K562 (cell line): Measurements from ENCODE around the gene ITPR2. TPM values are rescaled to one million over a fixed set of nuclear protein-coding genes. Genes with fewer than 3 reads are reported as not detected.

Source experiments
- ATAC-seq: fragments of 200-7000 bp; cut with Tn5 transposase; 3 replicates; pipeline ENCODE4 v1.9.1; 2020; ENCODE audit warnings: moderate library complexity
- BruUV-seq: library from RNA; stranded (reverse); fragments of 400-500 nt; replicated peaks from 2 replicates; lab custom pipeline; 2021; lab: Mats Ljungman, UMichigan
- CTCF ChIA-PET: fragments of 300-600 bp; formaldehyde crosslinking; extraction: SDS; loops from one replicate; lab custom pipeline; 2021; ENCODE audit warnings: low intra/inter-chr PET ratio; lab: Yijun Ruan, JAX
- POLR2A ChIA-PET: fragments of 300-600, 350-650 bp; sonication (Branson Sonifier 250); formaldehyde crosslinking; extraction: SDS; loops from one replicate; lab custom pipeline; 2021; ENCODE audit warnings: antibody characterized with exemption, inconsistent platforms; lab: Yijun Ruan, JAX
- DNase-seq, 4 experiments: peaks; one replicate each; pipeline versions ENCODE4 v3.0.0 to v3.0.0-alpha.2; 2011 to 2018; ENCODE audit warnings: low spot score in 3 of 4, mixed read lengths in 3 of 4; ENCODE audit errors: extremely low read depth in 1 of 4
- FAIRE-seq: peaks from 2 replicates; lab custom pipeline; 2011; peaks lifted over from hg19 to GRCh38; lab: Jason Lieb, UNC
- H2AFZ ChIP-seq: 2 replicates; pipeline ENCODE4 v1.6.0; 2011; ENCODE audit warnings: low read depth, low read length, control low read depth, inconsistent platforms
- H3K27ac ChIP-seq: fragments of 200-600 bp; 3 replicates; pipeline ENCODE4 v1.8.0; 2011; ENCODE audit warnings: low read depth, mild to moderate bottlenecking, control low read depth, inconsistent platforms, low read length, moderate library complexity, mixed read lengths; ENCODE audit errors: extremely low read depth
- H3K27me3 ChIP-seq, 2 experiments: fragments of 300-600 bp in 1 of 2; 2 replicates in 1 of 2; 3 replicates in 1 of 2; pipeline versions ENCODE4 v1.6.0 to v1.8.0; 2011; ENCODE audit warnings: inconsistent platforms in 2 of 2, low read length in 2 of 2, mild to moderate bottlenecking in 1 of 2, mixed read lengths in 1 of 2, moderate library complexity in 1 of 2; ENCODE audit not compliant: control insufficient read depth in 2 of 2, insufficient read depth in 2 of 2
- H3K36me3 ChIP-seq: fragments of 300-600 bp; 3 replicates; pipeline ENCODE4 v1.8.0; 2011; ENCODE audit warnings: mild to moderate bottlenecking, low read length, inconsistent platforms; ENCODE audit not compliant: control insufficient read depth, insufficient read depth
- H3K4me1 ChIP-seq, 2 experiments: fragments of 200-600 bp in 1 of 2; replicated peaks in 1 of 2; 2 replicates in 1 of 2; 3 replicates in 1 of 2; pipeline versions ENCODE4 v1.5.1 to v1.8.0; 2011; ENCODE audit warnings: inconsistent platforms in 2 of 2, low read length in 2 of 2, mild to moderate bottlenecking in 1 of 2, mixed read lengths in 1 of 2, moderate library complexity in 1 of 2; ENCODE audit not compliant: control insufficient read depth in 2 of 2, insufficient read depth in 2 of 2
- H3K4me2 ChIP-seq: 2 replicates; pipeline ENCODE4 v1.6.1; 2011; ENCODE audit warnings: low read length, control low read depth, inconsistent platforms, mixed read lengths; ENCODE audit not compliant: insufficient read depth
- H3K4me3 ChIP-seq: fragments of 200-600 bp; sonication (generic), shearing (Covaris generic); 2 replicates; pipeline ENCODE4 v1.5.1; 2016; ENCODE audit warnings: control low read depth, inconsistent platforms
- H3K79me2 ChIP-seq: fragments of 200-600 bp; 3 replicates; pipeline ENCODE4 v1.8.0; 2011; ENCODE audit warnings: low read length, inconsistent platforms; ENCODE audit not compliant: control insufficient read depth, insufficient read depth
- H3K9ac ChIP-seq, 2 experiments: 2 replicates each; pipeline versions ENCODE4 v1.6.0 to v1.6.1; 2011; ENCODE audit warnings: low read depth in 2 of 2, low read length in 2 of 2, control low read depth in 1 of 2, inconsistent platforms in 1 of 2, mild to moderate bottlenecking in 1 of 2, mixed read lengths in 1 of 2; ENCODE audit not compliant: insufficient read depth in 1 of 2
- H3K9me1 ChIP-seq: one replicate; pipeline ENCODE4 v1.6.0; 2011; ENCODE audit warnings: inconsistent platforms, mild to moderate bottlenecking, low read length, moderate library complexity; ENCODE audit not compliant: control insufficient read depth, insufficient read depth
- H3K9me3 ChIP-seq: replicated peaks from 2 replicates; pipeline ENCODE4 v1.5.1; 2011; ENCODE audit warnings: low read depth, low read length, inconsistent platforms; ENCODE audit not compliant: control insufficient read depth, insufficient read depth
- H4K20me1 ChIP-seq: replicated peaks from 2 replicates; pipeline ENCODE4 v1.6.1; 2011; ENCODE audit warnings: low read length, inconsistent platforms, mixed read lengths; ENCODE audit not compliant: control insufficient read depth, insufficient read depth
- ATF3 ChIP-seq, 2 experiments: fragments of 450-650 bp in 1 of 2; sonication (generic) in 1 of 2; formaldehyde crosslinking in 1 of 2; IDR thresholded peaks in 1 of 2; conservative IDR thresholded peaks in 1 of 2; 2 replicates each; pipeline versions ENCODE4 v1.6.1 to v1.8.1; 2016 to 2023; ENCODE audit warnings: mild to moderate bottlenecking in 2 of 2, moderate library complexity in 2 of 2, inconsistent platforms in 1 of 2, missing genetic modification reagents in 1 of 2
- ATF4 ChIP-seq: fragments of 450-650 bp; formaldehyde crosslinking; IDR thresholded peaks from 2 replicates; pipeline ENCODE4 v1.4.0; 2022; ENCODE audit warnings: mild to moderate bottlenecking, moderate library complexity
- CBFB ChIP-seq: sonication (generic); formaldehyde crosslinking; IDR thresholded peaks from 2 replicates; pipeline ENCODE4 v1.4.0; 2020; ENCODE audit warnings: mild to moderate bottlenecking, missing genetic modification reagents
- CEBPG ChIP-seq, 3 experiments: fragments of 200-800 bp in 1 of 3; sonication (Bioruptor generic) in 1 of 3; sonication (generic) in 1 of 3; formaldehyde crosslinking in 1 of 3; IDR thresholded peaks in 2 of 3; conservative IDR thresholded peaks in 1 of 3; 2 replicates each; pipeline versions ENCODE4 v1.6.1 to v1.8.0; 2016 to 2022; ENCODE audit warnings: missing compliant biosample characterization in 2 of 3, missing genetic modification characterization in 2 of 3, mild to moderate bottlenecking in 1 of 3, missing genetic modification reagents in 1 of 3
- CREBBP ChIP-seq: IDR thresholded peaks from one replicate; pipeline ENCODE4 v1.6.1; 2012; ENCODE audit warnings: low read depth, mild to moderate bottlenecking, control low read depth, inconsistent platforms, low read length
- KDM1A ChIP-seq, 2 experiments: fragments of 450-650 bp; IDR thresholded peaks; 2 replicates each; pipeline ENCODE4 v1.6.1; 2016; ENCODE audit warnings: mild to moderate bottlenecking in 2 of 2
- PHF8 ChIP-seq: fragments of 200-600 bp; sonication (generic); IDR thresholded peaks from 2 replicates; pipeline ENCODE4 v1.6.1; 2012; ENCODE audit warnings: mixed run types, mild to moderate bottlenecking, inconsistent platforms, low read length, moderate library complexity, borderline replicate concordance
- RHOXF2B ChIP-seq: fragments of 250-450 bp; sonication (Bioruptor Pico); conservative IDR thresholded peaks from 2 replicates; pipeline ENCODE4 v1.5.1; 2021
- ZC3H8 ChIP-seq: fragments of 450-650 bp; IDR thresholded peaks from 2 replicates; pipeline ENCODE4 v1.6.1; 2017
- ZNF551 ChIP-seq: fragments of 250-450 bp; sonication (Bioruptor Pico); IDR thresholded peaks from 2 replicates; pipeline ENCODE4 v1.5.0; 2021; ENCODE audit warnings: mild to moderate bottlenecking, moderate library complexity
- ZNF717 ChIP-seq: fragments of 250-450 bp; sonication (Bioruptor Pico); IDR thresholded peaks from 2 replicates; pipeline ENCODE4 v1.5.0; 2021
- WGBS: fragments of 100-300 bp; shearing (Covaris generic); methylation state at CpG from one replicate; pipeline ENCODE4 v1.1.6; 2016; ENCODE audit warnings: low coverage, mixed read lengths; ENCODE audit not compliant: insufficient coverage; ENCODE audit errors: missing lambda C conversion rate; 5-methylcytosine and 5-hydroxymethylcytosine counted together
- in situ Hi-C: fragments of 300-500 bp; cut with MboI; formaldehyde crosslinking; loops from 4 replicates; pipeline ENCODE4 v1.15.0; 2018; ENCODE audit warnings: inconsistent platforms, mixed read lengths
- intact Hi-C: fragments of 100-400 bp; cut with micrococcal nuclease; formaldehyde crosslinking; loops from 2 replicates; pipeline ENCODE4 v1.14.2; 2022
- polyA plus RNA-seq, 8 experiments: library from polyadenylated mRNA; depleted of rRNA in 4 of 8; stranded (reverse) in 5 of 8; unstranded in 3 of 8; fragments of >200 nt; fragmentation: Nextera tagmentation in 2 of 8; fragmentation: Illumina TruSeq in 1 of 8; extraction: Ambion mirVana in 2 of 8; extraction: Trizol in 1 of 8; gene quantifications; 2 replicates each; pipeline versions ENCODE4 v1.2.1 to v1.2.3, GENCODE V29; 2011 to 2014; ENCODE audit warnings: inconsistent platforms in 1 of 8, missing spikeins in 1 of 8
- total RNA-seq, 7 experiments: library from RNA; depleted of rRNA in 6 of 7; stranded (reverse); fragments of >200 nt in 6 of 7; fragmentation: Illumina TruSeq in 2 of 7; extraction: Trizol in 2 of 7; gene quantifications; 2 replicates each; pipeline versions ENCODE4 v1.2.1 to v1.2.3, GENCODE V29; 2011 to 2021; ENCODE audit warnings: low replicate concordance in 1 of 7

The ITPR2 gene
- total and polyA plus RNA-seq, 9 of the 15 experiments (the other 6 are each of a cell fraction or from before 2014, with no cell fraction given): 0.21 to 3.3 (median 0.95) TPM

GRCh38 chr12:26360062-26360461 lies 472.9 kb downstream of the ITPR2 start:
- Histone ChIP-seq H3K4me3 (no peak overlapping the region), H3K9ac (no peak overlapping the region), H3K9me1 (no peaks in the 10 kb centered on the region), H2AFZ (no peak overlapping the region; the same call in 1 of the 2 replicates), H3K79me2 (no peaks in the 10 kb centered on the region), H3K27me3 (peaks cover 0 to 7% of the 10 kb centered on the region in 2 experiments; a peak in 2 of 5 replicates), H3K27ac (no peak overlapping the region), H3K4me1 (no peaks in the 10 kb centered on the region), H4K20me1 (no peaks in the 10 kb centered on the region), H3K4me2 (no peak overlapping the region), H3K9me3 (no peaks in the 10 kb centered on the region), H3K36me3 (no peaks in the 10 kb centered on the region)
- 1% methylated on average over 10 of the region's 10 CpGs for WGBS
- ATAC-seq (no peak), FAIRE-seq (no peak), DNase-seq (no peak)
- intact Hi-C loops (no loop called here), in situ Hi-C loops (no loop called here)
- TF ChIP-seq ZNF717: no peak
- no peak for TF ChIP-seq KDM1A (IDR thresholded peaks at IDR 0.05)
- TF ChIP-seq ATF4: no peak
- TF ChIP-seq ZC3H8: no peak
- TF ChIP-seq ZNF551 (CRISPR knock-in tag): no peak
- TF ChIP-seq RHOXF2B (CRISPR knock-in tag): no peak
- no TSS peak for BruUV-seq
- ChIA-PET CTCF (no interaction called here), POLR2A (interaction anchor here (0.9 kb wide), 1 partner anchor 9 kb away, joined by 3 read pairs; no protein-coding TSS in a partner anchor)

GRCh38 chr12:26359576-26359975 lies 473.4 kb downstream of the ITPR2 start:
- POLR2A ChIA-PET: no interaction called here
- H3K4me2 ChIP-seq: no peak overlapping the region
- peaks cover 0 to 7% of the 10 kb centered on the region in 2 experiments; a peak in 2 of 5 replicates for H3K27me3 ChIP-seq
- H4K20me1 ChIP-seq: no peaks in the 10 kb centered on the region
- no peaks in the 10 kb centered on the region for H3K79me2 ChIP-seq
- H3K27ac ChIP-seq: no peak overlapping the region
- H3K9me3 ChIP-seq: no peaks in the 10 kb centered on the region
- 0% methylated on average over 5 of the region's 5 CpGs for WGBS
- CTCF ChIA-PET: no interaction called here
- in situ Hi-C loops: no loop called here
- ATAC-seq (no peak), DNase-seq (no peak), FAIRE-seq (no peak)
- no peak overlapping the region for H3K4me3 ChIP-seq
- no peaks in the 10 kb centered on the region for H3K4me1 ChIP-seq
- H3K9ac ChIP-seq: no peak overlapping the region
- intact Hi-C loops: no loop called here
- TF ChIP-seq ATF3 (IDR thresholded peaks at IDR 0.05) (peak; percentile 41; the same call in 1 of the 2 replicates), ATF3 (CRISPR knock-in tag; conservative IDR thresholded peaks at IDR 0.05) (no peak), CREBBP (no peak), CEBPG (CRISPR knock-in tag; IDR thresholded peaks at IDR 0.05) (no peak), CEBPG (tag; conservative IDR thresholded peaks at IDR 0.05 in 1 of 2, IDR thresholded peaks at IDR 0.05 in 1 of 2) (peak in 1 of 2 experiments; percentile 73; a peak in 2 of 4 replicates), PHF8 (no peak), CBFB (no peak)
- H2AFZ ChIP-seq: no peak overlapping the region
- no TSS peak for BruUV-seq
- H3K36me3 ChIP-seq: no peaks in the 10 kb centered on the region
- H3K9me1 ChIP-seq: no peaks in the 10 kb centered on the region
